HEK293 (cell line): ENCODE measurements around the gene SIK3.

Experiments
- CTCF ChIA-PET: fragments of 350-600 bp; formaldehyde crosslinking; extraction: SDS; loops from one replicate; lab custom pipeline; 2021; ENCODE audit warnings: antibody characterized with exemption; lab: Yijun Ruan, JAX
- POLR2A ChIA-PET: fragments of 300-600 bp; formaldehyde crosslinking; extraction: SDS; loops from one replicate; lab custom pipeline; 2020; ENCODE audit warnings: antibody characterized with exemption, inconsistent platforms; lab: Yijun Ruan, JAX
- H3K27ac ChIP-seq: fragments of 200-500 bp; sonication (Bioruptor generic); 2 replicates; pipeline ENCODE4 v1.5.1; 2014; ENCODE audit warnings: low read depth, low read length, control low read depth, inconsistent platforms; ENCODE audit errors: extremely low read depth
- H3K36me3 ChIP-seq, 2 experiments: fragments of 200-500 bp in 1 of 2; sonication (Bioruptor generic) in 1 of 2; 1 replicate in 1 of 2; 2 replicates in 1 of 2; pipeline ENCODE4 v1.5.1; 2014 to 2017; ENCODE audit warnings: inconsistent platforms in 2 of 2, low read length in 2 of 2; ENCODE audit not compliant: control insufficient read depth in 2 of 2, insufficient read depth in 1 of 2
- H3K4me1 ChIP-seq: fragments of 200-500 bp; sonication (Bioruptor generic); 2 replicates; pipeline ENCODE4 v1.5.1; 2014; ENCODE audit warnings: mild to moderate bottlenecking, low read length, inconsistent platforms; ENCODE audit not compliant: control insufficient read depth, insufficient read depth
- H3K4me3 ChIP-seq: 2 replicates; pipeline ENCODE4 v1.5.1; 2011; ENCODE audit warnings: low read depth, mild to moderate bottlenecking, control low read depth, low read length, moderate library complexity
- H3K9me3 ChIP-seq: fragments of 200-500 bp; sonication (Bioruptor generic); 2 replicates; pipeline ENCODE4 v1.5.1; 2014; ENCODE audit warnings: low read depth, low read length, inconsistent platforms; ENCODE audit not compliant: control insufficient read depth, insufficient read depth
- GLI2 ChIP-seq: fragments of 450-650 bp; formaldehyde crosslinking; IDR thresholded peaks from 2 replicates; pipeline ENCODE4; 2017; ENCODE audit warnings: missing biosample characterization, missing genetic modification characterization, low read depth, borderline replicate concordance
- GLIS2 ChIP-seq: fragments of 450-650 bp; formaldehyde crosslinking; IDR thresholded peaks from 2 replicates; pipeline ENCODE4 v1.5.1; 2016; ENCODE audit warnings: missing biosample characterization, missing genetic modification characterization
- HOXA7 ChIP-seq: sonication (generic); formaldehyde crosslinking; IDR thresholded peaks from 2 replicates; pipeline ENCODE4 v1.8.1; 2022; ENCODE audit warnings: missing genetic modification reagents, borderline replicate concordance
- KLF16 ChIP-seq: fragments of 450-650 bp; formaldehyde crosslinking; IDR thresholded peaks from 2 replicates; pipeline ENCODE4 v1.5.1; 2017; ENCODE audit warnings: missing biosample characterization, missing genetic modification characterization
- MEIS1 ChIP-seq: sonication (generic); formaldehyde crosslinking; IDR thresholded peaks from 2 replicates; pipeline ENCODE4 v1.8.1; 2022; ENCODE audit warnings: missing genetic modification reagents, mild to moderate bottlenecking, borderline replicate concordance
- MZF1 ChIP-seq: fragments of 450-650 bp; formaldehyde crosslinking; IDR thresholded peaks from 2 replicates; pipeline ENCODE4 v1.5.1; 2017; ENCODE audit warnings: missing biosample characterization, missing genetic modification characterization, borderline replicate concordance
- ZBTB20 ChIP-seq: fragments of 450-650 bp; formaldehyde crosslinking; IDR thresholded peaks from 2 replicates; pipeline ENCODE4 v1.5.1; 2016; ENCODE audit warnings: missing biosample characterization, missing genetic modification characterization
- ZFP41 ChIP-seq: fragments of 450-650 bp; formaldehyde crosslinking; IDR thresholded peaks from 2 replicates; pipeline ENCODE4 v1.5.1; 2016; ENCODE audit warnings: missing biosample characterization, missing genetic modification characterization, borderline replicate concordance
- ZNF146 ChIP-seq: fragments of 450-650 bp; formaldehyde crosslinking; IDR thresholded peaks from 2 replicates; pipeline ENCODE4 v1.5.1; 2016; ENCODE audit warnings: missing biosample characterization, missing genetic modification characterization
- ZNF202 ChIP-seq: fragments of 450-650 bp; formaldehyde crosslinking; IDR thresholded peaks from 2 replicates; pipeline ENCODE4 v1.5.1; 2016; ENCODE audit warnings: missing biosample characterization, missing genetic modification characterization, borderline replicate concordance
- ZNF221 ChIP-seq: fragments of 450-650 bp; formaldehyde crosslinking; IDR thresholded peaks from 2 replicates; pipeline ENCODE4 v1.5.1; 2017; ENCODE audit warnings: missing biosample characterization, missing genetic modification characterization, borderline replicate concordance
- ZNF248 ChIP-seq: fragments of 450-650 bp; formaldehyde crosslinking; IDR thresholded peaks from 2 replicates; pipeline ENCODE4 v1.5.1; 2017; ENCODE audit warnings: missing biosample characterization, missing genetic modification characterization
- ZNF423 ChIP-seq: fragments of 450-650 bp; formaldehyde crosslinking; IDR thresholded peaks from 2 replicates; pipeline ENCODE4 v1.5.1; 2016; ENCODE audit warnings: missing biosample characterization, missing genetic modification characterization
- ZNF548 ChIP-seq: fragments of 450-650 bp; formaldehyde crosslinking; IDR thresholded peaks from 2 replicates; pipeline ENCODE4 v1.5.1; 2016; ENCODE audit warnings: missing biosample characterization, missing genetic modification characterization
- ZNF560 ChIP-seq: fragments of 450-650 bp; formaldehyde crosslinking; IDR thresholded peaks from 2 replicates; pipeline ENCODE4 v1.5.1; 2017; ENCODE audit warnings: missing biosample characterization, missing genetic modification characterization, borderline replicate concordance
- ZNF596 ChIP-seq: fragments of 450-650 bp; IDR thresholded peaks from 2 replicates; pipeline ENCODE4 v1.5.0; 2018; ENCODE audit warnings: missing biosample characterization, mild to moderate bottlenecking, missing genetic modification characterization, moderate library complexity
- ZNF600 ChIP-seq: fragments of 450-650 bp; formaldehyde crosslinking; IDR thresholded peaks from 2 replicates; pipeline ENCODE4 v1.5.1; 2016; ENCODE audit warnings: missing biosample characterization, missing genetic modification characterization
- ZNF658 ChIP-seq: fragments of 450-650 bp; formaldehyde crosslinking; IDR thresholded peaks from 2 replicates; pipeline ENCODE4; 2016; ENCODE audit warnings: missing biosample characterization, missing genetic modification characterization
- TF ChIP-seq, protein P1 (sequence below): fragments of 450-650 bp; formaldehyde crosslinking; IDR thresholded peaks from 2 replicates; pipeline ENCODE4 v1.5.1; 2016; ENCODE audit warnings: missing biosample characterization, missing genetic modification characterization, borderline replicate concordance
- TF ChIP-seq, protein P2 (sequence below): fragments of 450-650 bp; formaldehyde crosslinking; IDR thresholded peaks from 2 replicates; pipeline ENCODE4 v1.5.1; 2016; ENCODE audit warnings: missing biosample characterization, missing genetic modification characterization
- TF ChIP-seq, protein P3 (sequence below): fragments of 450-650 bp; formaldehyde crosslinking; IDR thresholded peaks from 2 replicates; pipeline ENCODE4 v1.5.0; 2017; ENCODE audit warnings: missing biosample characterization, missing genetic modification characterization, borderline replicate concordance
- TF ChIP-seq, protein P4 (sequence below): fragments of 450-650 bp; formaldehyde crosslinking; IDR thresholded peaks from 2 replicates; pipeline ENCODE4 v1.5.1; 2017; ENCODE audit warnings: missing biosample characterization, mild to moderate bottlenecking, missing genetic modification characterization, moderate library complexity

SIK3 gene

DNA sequence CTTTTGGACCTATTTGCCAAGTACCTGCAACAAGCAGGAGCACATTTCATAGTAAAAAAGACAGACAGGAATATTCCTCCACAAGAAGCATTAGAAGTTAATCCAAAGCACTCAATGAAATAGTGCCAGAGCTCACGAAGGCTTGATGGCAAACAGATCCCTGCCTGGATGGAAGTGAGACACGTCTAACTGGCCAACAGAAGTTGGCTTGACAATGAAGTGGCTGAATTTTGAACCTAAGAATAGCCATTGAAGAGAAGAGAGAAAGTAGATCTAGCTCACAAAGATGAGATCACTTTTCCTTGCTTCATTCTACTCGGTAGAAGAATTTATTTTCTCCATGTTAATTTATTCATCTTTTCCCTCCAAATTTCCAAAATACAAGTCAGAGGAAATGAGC lies 230.2 kb downstream of the SIK3 start (continued):
- TF ChIP-seq ZFP41 (no peak), GLI2 (tag by site-specific recombination) (no peak)

DNA sequence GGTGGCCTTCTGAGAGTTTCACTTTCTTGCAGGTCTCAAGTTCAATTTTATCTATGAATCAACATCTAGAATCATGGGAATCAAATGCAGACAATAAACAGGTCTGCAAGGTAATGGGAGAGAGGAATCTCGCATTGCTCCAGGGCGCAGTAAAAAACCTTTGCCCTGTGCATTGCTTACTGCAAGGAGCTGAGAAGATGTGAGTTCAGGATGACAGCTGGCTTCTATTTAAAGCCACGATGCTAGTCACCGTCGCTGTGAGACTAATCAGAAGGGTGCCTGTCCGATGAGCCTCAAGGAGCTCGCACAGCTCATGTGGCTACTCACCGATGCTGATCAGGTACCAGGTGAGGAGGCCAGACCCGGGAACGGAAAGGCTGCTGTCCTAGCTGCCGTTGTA lies 230.6 kb downstream of the SIK3 start:
- ChIA-PET CTCF (no interaction called here), POLR2A (interaction anchor here (0.6 kb wide), 1 partner anchor 429 kb away, joined by 5 read pairs; no protein-coding TSS in a partner anchor)
- H3K4me1 ChIP-seq: no peaks in the 10 kb centered on the region
- TF ChIP-seq ZNF221 (no peak), ZNF146 (no peak), GLIS2 (tag by site-specific recombination) (no peak), HOXA7 (CRISPR knock-in tag) (no peak), ZNF248 (tag by site-specific recombination) (no peak), KLF16 (tag by site-specific recombination) (no peak), ZNF560 (tag by site-specific recombination) (no peak), ZNF600 (tag by site-specific recombination) (no peak), MEIS1 (CRISPR knock-in tag) (no peak), ZNF596 (tag by site-specific recombination) (no peak), MZF1 (tag by site-specific recombination) (no peak), ZBTB20 (tag by site-specific recombination) (no peak), ZNF658 (tag by site-specific recombination) (no peak), ZNF423 (tag by site-specific recombination) (no peak), ZNF202 (tag by site-specific recombination) (no peak), ZNF548 (tag by site-specific recombination) (no peak)
- TF ChIP-seq, protein P1, sequence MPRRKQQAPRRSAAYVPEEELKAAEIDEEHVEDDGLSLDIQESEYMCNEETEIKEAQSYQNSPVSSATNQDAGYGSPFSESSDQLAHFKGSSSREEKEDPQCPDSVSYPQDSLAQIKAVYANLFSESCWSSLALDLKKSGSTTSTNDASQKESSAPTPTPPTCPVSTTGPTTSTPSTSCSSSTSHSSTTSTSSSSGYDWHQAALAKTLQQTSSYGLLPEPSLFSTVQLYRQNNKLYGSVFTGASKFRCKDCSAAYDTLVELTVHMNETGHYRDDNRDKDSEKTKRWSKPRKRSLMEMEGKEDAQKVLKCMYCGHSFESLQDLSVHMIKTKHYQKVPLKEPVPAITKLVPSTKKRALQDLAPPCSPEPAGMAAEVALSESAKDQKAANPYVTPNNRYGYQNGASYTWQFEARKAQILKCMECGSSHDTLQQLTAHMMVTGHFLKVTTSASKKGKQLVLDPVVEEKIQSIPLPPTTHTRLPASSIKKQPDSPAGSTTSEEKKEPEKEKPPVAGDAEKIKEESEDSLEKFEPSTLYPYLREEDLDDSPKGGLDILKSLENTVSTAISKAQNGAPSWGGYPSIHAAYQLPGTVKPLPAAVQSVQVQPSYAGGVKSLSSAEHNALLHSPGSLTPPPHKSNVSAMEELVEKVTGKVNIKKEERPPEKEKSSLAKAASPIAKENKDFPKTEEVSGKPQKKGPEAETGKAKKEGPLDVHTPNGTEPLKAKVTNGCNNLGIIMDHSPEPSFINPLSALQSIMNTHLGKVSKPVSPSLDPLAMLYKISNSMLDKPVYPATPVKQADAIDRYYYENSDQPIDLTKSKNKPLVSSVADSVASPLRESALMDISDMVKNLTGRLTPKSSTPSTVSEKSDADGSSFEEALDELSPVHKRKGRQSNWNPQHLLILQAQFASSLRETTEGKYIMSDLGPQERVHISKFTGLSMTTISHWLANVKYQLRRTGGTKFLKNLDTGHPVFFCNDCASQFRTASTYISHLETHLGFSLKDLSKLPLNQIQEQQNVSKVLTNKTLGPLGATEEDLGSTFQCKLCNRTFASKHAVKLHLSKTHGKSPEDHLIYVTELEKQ (tag by site-specific recombination): no peak
- TF ChIP-seq, protein P2, sequence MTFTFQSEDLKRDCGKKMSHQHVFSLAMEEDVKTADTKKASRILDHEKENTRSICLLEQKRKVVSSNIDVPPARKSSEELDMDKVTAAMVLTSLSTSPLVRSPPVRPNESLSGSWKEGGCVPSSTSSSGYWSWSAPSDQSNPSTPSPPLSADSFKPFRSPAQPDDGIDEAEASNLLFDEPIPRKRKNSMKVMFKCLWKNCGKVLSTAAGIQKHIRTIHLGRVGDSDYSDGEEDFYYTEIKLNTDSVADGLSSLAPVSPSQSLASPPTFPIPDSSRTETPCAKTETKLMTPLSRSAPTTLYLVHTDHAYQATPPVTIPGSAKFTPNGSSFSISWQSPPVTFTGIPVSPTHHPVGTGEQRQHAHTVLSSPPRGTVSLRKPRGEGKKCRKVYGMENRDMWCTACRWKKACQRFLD (tag by site-specific recombination): no peak
- TF ChIP-seq, protein P3, sequence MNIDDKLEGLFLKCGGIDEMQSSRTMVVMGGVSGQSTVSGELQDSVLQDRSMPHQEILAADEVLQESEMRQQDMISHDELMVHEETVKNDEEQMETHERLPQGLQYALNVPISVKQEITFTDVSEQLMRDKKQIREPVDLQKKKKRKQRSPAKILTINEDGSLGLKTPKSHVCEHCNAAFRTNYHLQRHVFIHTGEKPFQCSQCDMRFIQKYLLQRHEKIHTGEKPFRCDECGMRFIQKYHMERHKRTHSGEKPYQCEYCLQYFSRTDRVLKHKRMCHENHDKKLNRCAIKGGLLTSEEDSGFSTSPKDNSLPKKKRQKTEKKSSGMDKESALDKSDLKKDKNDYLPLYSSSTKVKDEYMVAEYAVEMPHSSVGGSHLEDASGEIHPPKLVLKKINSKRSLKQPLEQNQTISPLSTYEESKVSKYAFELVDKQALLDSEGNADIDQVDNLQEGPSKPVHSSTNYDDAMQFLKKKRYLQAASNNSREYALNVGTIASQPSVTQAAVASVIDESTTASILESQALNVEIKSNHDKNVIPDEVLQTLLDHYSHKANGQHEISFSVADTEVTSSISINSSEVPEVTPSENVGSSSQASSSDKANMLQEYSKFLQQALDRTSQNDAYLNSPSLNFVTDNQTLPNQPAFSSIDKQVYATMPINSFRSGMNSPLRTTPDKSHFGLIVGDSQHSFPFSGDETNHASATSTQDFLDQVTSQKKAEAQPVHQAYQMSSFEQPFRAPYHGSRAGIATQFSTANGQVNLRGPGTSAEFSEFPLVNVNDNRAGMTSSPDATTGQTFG (tag by site-specific recombination): no peak
- TF ChIP-seq, protein P4, sequence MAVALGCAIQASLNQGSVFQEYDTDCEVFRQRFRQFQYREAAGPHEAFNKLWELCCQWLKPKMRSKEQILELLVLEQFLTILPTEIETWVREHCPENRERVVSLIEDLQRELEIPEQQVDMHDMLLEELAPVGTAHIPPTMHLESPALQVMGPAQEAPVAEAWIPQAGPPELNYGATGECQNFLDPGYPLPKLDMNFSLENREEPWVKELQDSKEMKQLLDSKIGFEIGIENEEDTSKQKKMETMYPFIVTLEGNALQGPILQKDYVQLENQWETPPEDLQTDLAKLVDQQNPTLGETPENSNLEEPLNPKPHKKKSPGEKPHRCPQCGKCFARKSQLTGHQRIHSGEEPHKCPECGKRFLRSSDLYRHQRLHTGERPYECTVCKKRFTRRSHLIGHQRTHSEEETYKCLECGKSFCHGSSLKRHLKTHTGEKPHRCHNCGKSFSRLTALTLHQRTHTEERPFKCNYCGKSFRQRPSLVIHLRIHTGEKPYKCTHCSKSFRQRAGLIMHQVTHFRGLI (tag by site-specific recombination): no peak
- H3K27ac ChIP-seq: no peak overlapping the region
- H3K4me3 ChIP-seq: no peak overlapping the region
- peaks cover 0 to 95% of the 10 kb centered on the region in 2 experiments; a peak in 2 of 3 replicates for H3K36me3 ChIP-seq
- no peaks in the 10 kb centered on the region for H3K9me3 ChIP-seq
